ENCODE measurements around the gene EFCAB12. TPM values are rescaled to one million over a fixed set of nuclear protein-coding genes. Genes with fewer than 3 reads are reported as not detected.

The EFCAB12 gene
- polyA plus RNA-seq (2011; rRNA removed) (0.07 and 0.19 TPM in 2 replicates), polyA minus RNA-seq (2011; rRNA and poly(A)+ RNA removed) (0.18 and 0.22 TPM in 2 replicates)

DNA sequence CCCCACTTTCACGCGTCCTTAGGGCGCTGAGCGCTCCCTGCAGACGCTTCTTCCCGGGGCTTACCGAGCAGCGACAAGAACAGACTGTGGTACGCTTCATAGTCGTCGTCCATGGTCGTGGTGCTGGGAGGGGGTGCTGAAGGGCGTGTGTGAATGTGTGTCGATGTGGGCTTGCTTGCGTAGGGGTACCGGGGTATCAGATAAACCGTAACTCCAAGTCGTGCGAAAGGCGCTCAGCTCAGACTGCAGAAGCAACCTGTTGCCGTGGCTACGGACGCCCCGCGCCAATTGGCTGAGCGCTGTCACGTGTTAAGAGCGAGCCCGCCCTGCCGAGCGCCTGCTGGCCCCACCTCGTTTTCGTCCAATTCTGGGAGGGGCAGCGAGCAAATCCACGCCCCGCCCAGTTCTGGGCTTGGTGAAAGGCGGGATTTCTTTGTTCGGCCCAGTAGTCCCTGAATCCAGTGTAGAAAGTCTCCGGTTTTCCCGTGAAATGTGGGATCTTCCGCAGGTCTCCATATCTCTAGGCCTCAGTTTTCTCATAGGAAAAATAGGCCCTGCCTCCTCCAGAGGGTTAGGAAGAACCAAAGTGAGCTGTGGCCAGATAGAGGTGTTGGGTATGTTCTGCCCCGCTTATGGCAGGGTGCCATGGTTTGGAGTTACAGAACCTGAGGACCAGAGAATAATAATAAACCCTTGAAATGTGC is at the start of gene EFCAB12:
Gene EFCAB12 (minus strand): TSS at position 261 of the 704 bp plus-strand sequence. CDS start 148 bp downstream, at position 113.
- no peaks in the 10 kb centered on the region for H3K9me3 ChIP-seq (ENCODE audit: control insufficient read depth, insufficient read depth, low read length)
- POLR2A ChIA-PET: interaction anchor here (0.6 to 3.2 kb wide), 4 partner anchors 11 to 683 kb away, joined by 3 to 34 read pairs (median 6); partner anchors contain the start of genes IFT122 and MBD4

GRCh38 chr3:129476586-129476985 is 48.1 kb upstream of the EFCAB12 start:
- Histone ChIP-seq H3K27ac (ENCODE audit: low read depth, low read length) (no peak overlapping the region), H3K4me3 (ENCODE audit: low read depth, low read length) (no peak overlapping the region), H3K27me3 (ENCODE audit: control insufficient read depth, insufficient read depth, low read length) (no peaks in the 10 kb centered on the region), H3K9me3 (ENCODE audit: control insufficient read depth, insufficient read depth, low read length) (no peaks in the 10 kb centered on the region)
- CTCF ChIA-PET: interaction anchor here (0.6 kb wide), 1 partner anchor 78 kb away, joined by 15 read pairs; no protein-coding TSS in a partner anchor
- POLR2A ChIA-PET: no interaction called here
- no peak for TF ChIP-seq CTCF (IDR thresholded peaks at IDR 0.05; ENCODE audit: low read depth, low read length)
- DNase-seq (ENCODE audit: low read depth, low spot score): no peak

More for the DNA sequence above, at the start of gene EFCAB12:
- Histone ChIP-seq H3K27me3 (ENCODE audit: control insufficient read depth, insufficient read depth, low read length) (peaks cover 3% of the 10 kb centered on the region), H3K27ac (ENCODE audit: low read depth, low read length) (no peak within 1 kb of the TSS), H3K4me3 (ENCODE audit: low read depth, low read length) (peak within 1 kb of the TSS; percentile 76)
- no peak for TF ChIP-seq CTCF (IDR thresholded peaks at IDR 0.05; ENCODE audit: low read depth, low read length)
- DNase-seq (ENCODE audit: low read depth, low spot score): peak; percentile 79
- CTCF ChIA-PET: interaction anchor here (0.6 to 1.8 kb wide), 4 partner anchors 10 to 45 kb away, joined by 3 to 8 read pairs (median 3); no protein-coding TSS in a partner anchor

GRCh38 chr3:129475863-129476262 is 47.4 kb upstream of the EFCAB12 start:
- Histone ChIP-seq H3K9me3 (ENCODE audit: control insufficient read depth, insufficient read depth, low read length) (no peaks in the 10 kb centered on the region), H3K4me3 (ENCODE audit: low read depth, low read length) (no peak overlapping the region), H3K27me3 (ENCODE audit: control insufficient read depth, insufficient read depth, low read length) (no peaks in the 10 kb centered on the region), H3K27ac (ENCODE audit: low read depth, low read length) (no peak overlapping the region)
- CTCF ChIA-PET: interaction anchor here (0.6 to 2.1 kb wide), 3 partner anchors 14 to 93 kb away, joined by 7 to 15 read pairs (median 8); no protein-coding TSS in a partner anchor
- POLR2A ChIA-PET: interaction anchor here (1.4 kb wide), 1 partner anchor 11 kb away, joined by 5 read pairs; no protein-coding TSS in a partner anchor
- DNase-seq (ENCODE audit: low read depth, low spot score): no peak
- TF ChIP-seq CTCF (IDR thresholded peaks at IDR 0.05; ENCODE audit: low read depth, low read length): no peak

GRCh38 chr3:129474984-129475804 is 46.8 kb upstream of the EFCAB12 start:
- H3K27ac ChIP-seq (ENCODE audit: low read depth, low read length): no peak overlapping the region
- no peaks in the 10 kb centered on the region for H3K9me3 ChIP-seq (ENCODE audit: control insufficient read depth, insufficient read depth, low read length)
- TF ChIP-seq CTCF (IDR thresholded peaks at IDR 0.05; ENCODE audit: low read depth, low read length): no peak
- CTCF ChIA-PET: interaction anchor here (0.6 to 2.1 kb wide), 3 partner anchors 15 to 159 kb away, joined by 3 to 8 read pairs (median 7); a partner anchor contains a TSS
- POLR2A ChIA-PET: interaction anchor here (0.6 to 1.4 kb wide), 3 partner anchors 11 to 467 kb away, joined by 3 to 8 read pairs (median 5); no protein-coding TSS in a partner anchor
- H3K4me3 ChIP-seq (ENCODE audit: low read depth, low read length): no peak overlapping the region
- H3K27me3 ChIP-seq (ENCODE audit: control insufficient read depth, insufficient read depth, low read length): no peaks in the 10 kb centered on the region
- no peak for DNase-seq (ENCODE audit: low read depth, low spot score)
